H1 (cell line): ENCODE results near the gene DCAF8.

Source experiments
- POLR2AphosphoS5 ChIP-seq: IDR thresholded peaks from 2 replicates; pipeline ENCODE4 v1.6.1; 2011; ENCODE audit warnings: low read depth, low read length
- USF2 ChIP-seq: IDR thresholded peaks from 2 replicates; pipeline ENCODE4 v1.6.1; 2011; ENCODE audit warnings: low read length, improper control_type of control experiment
- TF ChIP-seq, protein P1 (sequence below), 3 experiments: IDR thresholded peaks; 1 replicate in 2 of 3; 2 replicates in 1 of 3; pipeline versions ENCODE4 v1.5.1 to v1.6.1; 2011; ENCODE audit warnings: low read length in 3 of 3, mild to moderate bottlenecking in 3 of 3, inconsistent platforms in 2 of 3, low read depth in 1 of 3, moderate library complexity in 1 of 3; ENCODE audit not compliant: insufficient read depth in 1 of 3; ENCODE audit errors: control extremely low read depth in 1 of 3

DNA sequence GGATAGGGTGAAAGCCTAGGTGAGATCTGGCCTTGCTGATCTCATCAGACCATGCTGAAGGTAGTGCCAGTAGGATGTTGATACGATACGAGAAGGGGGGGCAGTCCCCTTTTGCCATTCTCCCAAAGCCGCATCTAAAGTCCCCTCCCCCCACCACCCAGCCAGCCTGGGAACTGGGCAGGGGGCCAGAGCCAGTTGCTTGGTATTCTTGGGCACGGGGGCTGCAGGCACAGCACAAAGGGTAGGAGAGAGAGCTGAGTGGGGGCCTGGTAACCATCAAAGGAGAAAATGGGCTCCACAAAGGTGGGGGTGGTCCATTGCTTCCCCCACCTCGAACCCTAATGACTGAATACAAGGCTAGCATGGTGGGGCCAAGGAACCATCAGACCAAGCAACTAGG is 51.8 kb downstream of the DCAF8 start:
- TF ChIP-seq, protein P1, sequence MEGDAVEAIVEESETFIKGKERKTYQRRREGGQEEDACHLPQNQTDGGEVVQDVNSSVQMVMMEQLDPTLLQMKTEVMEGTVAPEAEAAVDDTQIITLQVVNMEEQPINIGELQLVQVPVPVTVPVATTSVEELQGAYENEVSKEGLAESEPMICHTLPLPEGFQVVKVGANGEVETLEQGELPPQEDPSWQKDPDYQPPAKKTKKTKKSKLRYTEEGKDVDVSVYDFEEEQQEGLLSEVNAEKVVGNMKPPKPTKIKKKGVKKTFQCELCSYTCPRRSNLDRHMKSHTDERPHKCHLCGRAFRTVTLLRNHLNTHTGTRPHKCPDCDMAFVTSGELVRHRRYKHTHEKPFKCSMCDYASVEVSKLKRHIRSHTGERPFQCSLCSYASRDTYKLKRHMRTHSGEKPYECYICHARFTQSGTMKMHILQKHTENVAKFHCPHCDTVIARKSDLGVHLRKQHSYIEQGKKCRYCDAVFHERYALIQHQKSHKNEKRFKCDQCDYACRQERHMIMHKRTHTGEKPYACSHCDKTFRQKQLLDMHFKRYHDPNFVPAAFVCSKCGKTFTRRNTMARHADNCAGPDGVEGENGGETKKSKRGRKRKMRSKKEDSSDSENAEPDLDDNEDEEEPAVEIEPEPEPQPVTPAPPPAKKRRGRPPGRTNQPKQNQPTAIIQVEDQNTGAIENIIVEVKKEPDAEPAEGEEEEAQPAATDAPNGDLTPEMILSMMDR (IDR thresholded peaks at IDR 0.05; ENCODE audit: control extremely low read depth in 1 of 3, insufficient read depth in 1 of 3, low read depth in 1 of 3, low read length in 3 of 3) = no peak
- TF ChIP-seq POLR2AphosphoS5 = no peak
- TF ChIP-seq USF2 = no peak
